Measurements from ENCODE around the gene PHKA1. TPM values are rescaled to one million over a fixed set of nuclear protein-coding genes. Genes with fewer than 3 reads are reported as not detected.

PHKA1 gene
- total and polyA plus RNA-seq, 2 donors (not counting 1 experiment from before 2014, with no cell fraction given), result 0.07 to 0.20 TPM

- no peak overlapping the region for H3K4me2 ChIP-seq (replicated peaks; ENCODE audit: low read depth, low read length, poor library complexity, severe bottlenecking)
- no CpG with 5 or more reads among the region's 2 CpGs for WGBS (ENCODE audit: insufficient coverage)
- H3K4me1 ChIP-seq (ENCODE audit: control insufficient read depth in 2 of 2, insufficient read depth in 2 of 2, low read length in 2 of 2), result no peaks in the 10 kb centered on the region
- intact Hi-C loops (cut with micrococcal nuclease), result no loop called here
- ChIA-PET POLR2A (no interaction called here), CTCF (interaction anchor here (0.6 to 1.6 kb wide), 2 partner anchors 249 to 541 kb away, joined by 3 to 4 read pairs; no protein-coding TSS in a partner anchor)
- H3K36me3 ChIP-seq (replicated peaks in 1 of 2; ENCODE audit: control extremely low read depth in 1 of 2, control insufficient read depth in 1 of 2, extremely low read depth in 1 of 2, insufficient read depth in 2 of 2, low read length in 1 of 2), result peaks cover 0 to 6% of the 10 kb centered on the region in 2 experiments
- no peaks in the 10 kb centered on the region for H3K9me3 Mint-ChIP-seq (ENCODE audit: insufficient read depth)
- no peak overlapping the region for H3K4me3 Mint-ChIP-seq
- no peaks in the 10 kb centered on the region for H3K27me3 Mint-ChIP-seq
- H3K79me2 ChIP-seq (ENCODE audit: control insufficient read depth, insufficient read depth, low read length), result no peaks in the 10 kb centered on the region
- H3K9me3 ChIP-seq (ENCODE audit: control extremely low read depth in 1 of 3, control insufficient read depth in 2 of 3, insufficient read depth in 1 of 3, low read length in 2 of 3), result no peaks in the 10 kb centered on the region
- no peak overlapping the region for H2AFZ ChIP-seq (ENCODE audit: insufficient read depth, low read depth, low read length, poor library complexity, severe bottlenecking)
- H3K9ac ChIP-seq (ENCODE audit: low read length), result no peak overlapping the region
- no peak overlapping the region for H3K27ac ChIP-seq (ENCODE audit: low read length in 2 of 2)
- H3K27me3 ChIP-seq (replicated peaks in 1 of 4; ENCODE audit: control extremely low read depth in 1 of 4, control insufficient read depth in 3 of 4, insufficient read depth in 4 of 4, low read length in 3 of 4), result no peaks in the 10 kb centered on the region
- ATAC-seq (ENCODE audit: low read depth) (no peak), DNase-seq (no peak)
- H3K27ac Mint-ChIP-seq, result no peak overlapping the region
- TF ChIP-seq EZH2 (IDR thresholded peaks at IDR 0.05; ENCODE audit: borderline replicate concordance, insufficient read depth, low read depth, low read length, poor library complexity, severe bottlenecking) (no peak), CTCF (IDR thresholded peaks at IDR 0.05) (no peak)
- peaks cover 2% of the 10 kb centered on the region for H3K4me1 Mint-ChIP-seq
- H3K4me3 ChIP-seq (ENCODE audit: control extremely low read depth in 1 of 5, extremely low read depth in 1 of 5, insufficient read depth in 1 of 5, low read depth in 2 of 5, low read length in 4 of 5), result no peak overlapping the region
- no peaks in the 10 kb centered on the region for H4K20me1 ChIP-seq (ENCODE audit: control insufficient read depth, insufficient read depth, low read length, poor library complexity, severe bottlenecking)
Measured at GRCh38 chrX:72539822-72540221, 174.3 kb downstream of the PHKA1 start.

- DNase-seq (no peak), ATAC-seq (ENCODE audit: low read depth) (no peak)
- Histone ChIP-seq H3K9ac (ENCODE audit: low read length) (no peak overlapping the region), H3K4me2 (replicated peaks; ENCODE audit: low read depth, low read length, poor library complexity, severe bottlenecking) (no peak overlapping the region), H3K27me3 (replicated peaks in 1 of 4; ENCODE audit: control extremely low read depth in 1 of 4, control insufficient read depth in 3 of 4, insufficient read depth in 4 of 4, low read length in 3 of 4) (no peaks in the 10 kb centered on the region), H3K79me2 (ENCODE audit: control insufficient read depth, insufficient read depth, low read length) (no peaks in the 10 kb centered on the region), H3K4me1 (ENCODE audit: control insufficient read depth in 2 of 2, insufficient read depth in 2 of 2, low read length in 2 of 2) (no peaks in the 10 kb centered on the region), H3K36me3 (replicated peaks in 1 of 2; ENCODE audit: control extremely low read depth in 1 of 2, control insufficient read depth in 1 of 2, extremely low read depth in 1 of 2, insufficient read depth in 2 of 2, low read length in 1 of 2) (peaks cover 0 to 3% of the 10 kb centered on the region in 2 experiments), H3K4me3 (ENCODE audit: control extremely low read depth in 1 of 5, extremely low read depth in 1 of 5, insufficient read depth in 1 of 5, low read depth in 2 of 5, low read length in 4 of 5) (no peak overlapping the region), H3K9me3 (ENCODE audit: control extremely low read depth in 1 of 3, control insufficient read depth in 2 of 3, insufficient read depth in 1 of 3, low read length in 2 of 3) (no peaks in the 10 kb centered on the region), H4K20me1 (ENCODE audit: control insufficient read depth, insufficient read depth, low read length, poor library complexity, severe bottlenecking) (no peaks in the 10 kb centered on the region), H2AFZ (ENCODE audit: insufficient read depth, low read depth, low read length, poor library complexity, severe bottlenecking) (no peak overlapping the region), H3K27ac (ENCODE audit: low read length in 2 of 2) (no peak overlapping the region)
- no CpG with 5 or more reads among the region's 1 CpG for WGBS (ENCODE audit: insufficient coverage)
- no peak overlapping the region for H3K4me3 Mint-ChIP-seq
- no peaks in the 10 kb centered on the region for H3K9me3 Mint-ChIP-seq (ENCODE audit: insufficient read depth)
- no peak overlapping the region for H3K27ac Mint-ChIP-seq
- ChIA-PET CTCF (interaction anchor here (1.0 kb wide), 1 partner anchor 8 kb away, joined by 3 read pairs; no protein-coding TSS in a partner anchor), POLR2A (no interaction called here)
- no peaks in the 10 kb centered on the region for H3K27me3 Mint-ChIP-seq
- TF ChIP-seq CTCF (IDR thresholded peaks at IDR 0.05) (no peak), EZH2 (IDR thresholded peaks at IDR 0.05; ENCODE audit: borderline replicate concordance, insufficient read depth, low read depth, low read length, poor library complexity, severe bottlenecking) (no peak)
- intact Hi-C loops (cut with micrococcal nuclease), result no loop called here
- H3K4me1 Mint-ChIP-seq, result peaks cover 2% of the 10 kb centered on the region
Measured at GRCh38 chrX:72536542-72536941, 177.6 kb downstream of the PHKA1 start.
